ENCODE results near the gene CELF4.
A peak's percentile ranks its signal among the peaks of the same experiment; 100 is the strongest.

Gene CELF4

GRCh38 chr18:37491526-37491925 lies 74.1 kb downstream of the CELF4 start:
- DNase-seq, result no peak
- Histone ChIP-seq H3K4me3 (ENCODE audit: low read depth, low read length) (no peak overlapping the region), H3K27me3 (ENCODE audit: insufficient read depth, low read depth, severe bottlenecking) (no peaks in the 10 kb centered on the region), H3K9me3 (ENCODE audit: severe bottlenecking) (no peaks in the 10 kb centered on the region), H3K36me3 (no peaks in the 10 kb centered on the region), H3K27ac (no peak overlapping the region)
- TF ChIP-seq CTCF (IDR thresholded peaks at IDR 0.05; ENCODE audit: low read depth, low read length), result no peak

- no peak for TF ChIP-seq CTCF (IDR thresholded peaks at IDR 0.05; ENCODE audit: low read depth, low read length)
- Histone ChIP-seq H3K4me3 (ENCODE audit: low read depth, low read length) (no peak overlapping the region), H3K9me3 (ENCODE audit: severe bottlenecking) (no peaks in the 10 kb centered on the region), H3K27me3 (ENCODE audit: insufficient read depth, low read depth, severe bottlenecking) (no peaks in the 10 kb centered on the region), H3K27ac (no peak overlapping the region), H3K36me3 (no peaks in the 10 kb centered on the region)
- no peak for DNase-seq
These were observed 75.6 kb downstream of the CELF4 start for GRCh38 chr18:37489998-37490397.

GRCh38 chr18:37489011-37489410 lies 76.6 kb downstream of the CELF4 start:
- Histone ChIP-seq H3K9me3 (ENCODE audit: severe bottlenecking) (no peaks in the 10 kb centered on the region), H3K4me3 (ENCODE audit: low read depth, low read length) (no peak overlapping the region), H3K36me3 (no peaks in the 10 kb centered on the region), H3K27me3 (ENCODE audit: insufficient read depth, low read depth, severe bottlenecking) (no peaks in the 10 kb centered on the region), H3K27ac (no peak overlapping the region)
- no peak for TF ChIP-seq CTCF (IDR thresholded peaks at IDR 0.05; ENCODE audit: low read depth, low read length)
- DNase-seq, result peak; percentile 71

- Histone ChIP-seq H3K36me3 (no peaks in the 10 kb centered on the region), H3K4me3 (ENCODE audit: low read depth, low read length) (no peak overlapping the region), H3K27me3 (ENCODE audit: insufficient read depth, low read depth, severe bottlenecking) (no peaks in the 10 kb centered on the region), H3K9me3 (ENCODE audit: severe bottlenecking) (no peaks in the 10 kb centered on the region), H3K27ac (no peak overlapping the region)
- no peak for DNase-seq
- no peak for TF ChIP-seq CTCF (IDR thresholded peaks at IDR 0.05; ENCODE audit: low read depth, low read length)
These were observed 78.2 kb downstream of the CELF4 start for GRCh38 chr18:37487400-37487867.

GRCh38 chr18:37486848-37487247 lies 78.8 kb downstream of the CELF4 start:
- no peaks in the 10 kb centered on the region for H3K27me3 ChIP-seq (ENCODE audit: insufficient read depth, low read depth, severe bottlenecking)
- no peak for DNase-seq

More at GRCh38 chr18:37486848-37487247, 78.8 kb downstream of the CELF4 start:
- Histone ChIP-seq H3K4me3 (ENCODE audit: low read depth, low read length) (no peak overlapping the region), H3K36me3 (no peaks in the 10 kb centered on the region), H3K9me3 (ENCODE audit: severe bottlenecking) (no peaks in the 10 kb centered on the region), H3K27ac (no peak overlapping the region)
- TF ChIP-seq CTCF (IDR thresholded peaks at IDR 0.05; ENCODE audit: low read depth, low read length), result no peak
